ENCODE results near the gene ZNF440. TPM values are rescaled to one million over a fixed set of nuclear protein-coding genes. Genes with fewer than 3 reads are reported as not detected.
A peak's percentile ranks its signal among the peaks of the same experiment; 100 is the strongest.
"Not testable (repeated sequence)": the region's sequence is repeated elsewhere in the genome, so short reads cannot be mapped to it uniquely, and the experiment has no call there.

Gene ZNF440
- polyA plus RNA-seq, 1 experiment = 6.3 TPM

- H3K27me3 ChIP-seq (ENCODE audit: control insufficient read depth, insufficient read depth, low read length) = no peaks in the 10 kb centered on the region
- POLR2A ChIA-PET = no interaction called here
- no peak overlapping the region for H3K27ac ChIP-seq (ENCODE audit: low read depth, low read length)
- no peak for TF ChIP-seq CTCF (IDR thresholded peaks at IDR 0.05; ENCODE audit: low read depth, low read length)
- CTCF ChIA-PET = interaction anchor here (0.7 kb wide), 1 partner anchor 154 kb away, joined by 3 read pairs; no protein-coding TSS in a partner anchor
- H3K4me3 ChIP-seq (ENCODE audit: low read depth, low read length) = no peak overlapping the region
- no peak for DNase-seq (ENCODE audit: low read depth, low spot score)
- peaks cover 45% of the 10 kb centered on the region for H3K9me3 ChIP-seq (ENCODE audit: control insufficient read depth, insufficient read depth, low read length)
Observed at GRCh38 chr19:11832253-11832912, 18.3 kb downstream of the ZNF440 start.

- no peak for TF ChIP-seq CTCF (IDR thresholded peaks at IDR 0.05; ENCODE audit: low read depth, low read length)
Observed at GRCh38 chr19:11833541-11833940, 19.5 kb downstream of the ZNF440 start.

GRCh38 chr19:11835626-11836066 lies 21.6 kb downstream of the ZNF440 start:
- H3K27me3 ChIP-seq (ENCODE audit: control insufficient read depth, insufficient read depth, low read length); H3K27ac ChIP-seq (ENCODE audit: low read depth, low read length); CTCF ChIA-PET; H3K4me3 ChIP-seq (ENCODE audit: low read depth, low read length); DNase-seq (ENCODE audit: low read depth, low spot score); POLR2A ChIA-PET: not testable (repeated sequence)
- peaks cover 29% of the 10 kb centered on the region for H3K9me3 ChIP-seq (ENCODE audit: control insufficient read depth, insufficient read depth, low read length)

More at GRCh38 chr19:11833541-11833940, 19.5 kb downstream of the ZNF440 start:
- Histone ChIP-seq H3K27me3 (ENCODE audit: control insufficient read depth, insufficient read depth, low read length) (no peaks in the 10 kb centered on the region), H3K9me3 (ENCODE audit: control insufficient read depth, insufficient read depth, low read length) (peaks cover 42% of the 10 kb centered on the region), H3K27ac (ENCODE audit: low read depth, low read length) (no peak overlapping the region), H3K4me3 (ENCODE audit: low read depth, low read length) (no peak overlapping the region)
- ChIA-PET CTCF (interaction anchor here (1.2 kb wide), 1 partner anchor 36 kb away, joined by 4 read pairs; no protein-coding TSS in a partner anchor), POLR2A (no interaction called here)
- DNase-seq (ENCODE audit: low read depth, low spot score) = no peak

GRCh38 chr19:11843722-11844121 lies 29.6 kb downstream of the ZNF440 start:
- H3K27me3 ChIP-seq (ENCODE audit: control insufficient read depth, insufficient read depth, low read length) = no peaks in the 10 kb centered on the region
- H3K4me3 ChIP-seq (ENCODE audit: low read depth, low read length) = no peak overlapping the region
- H3K9me3 ChIP-seq (ENCODE audit: control insufficient read depth, insufficient read depth, low read length) = peaks cover 6% of the 10 kb centered on the region
- CTCF ChIA-PET = no interaction called here
- POLR2A ChIA-PET = no interaction called here
- no peak for DNase-seq (ENCODE audit: low read depth, low spot score)
- no peak for TF ChIP-seq CTCF (IDR thresholded peaks at IDR 0.05; ENCODE audit: low read depth, low read length)
- H3K27ac ChIP-seq (ENCODE audit: low read depth, low read length) = no peak overlapping the region

- DNase-seq (ENCODE audit: low read depth, low spot score) = not testable (repeated sequence)
Observed at GRCh38 chr19:11847615-11848014, 33.5 kb downstream of the ZNF440 start.

More at GRCh38 chr19:11847615-11848014, 33.5 kb downstream of the ZNF440 start:
- POLR2A ChIA-PET; H3K27me3 ChIP-seq (ENCODE audit: control insufficient read depth, insufficient read depth, low read length); H3K27ac ChIP-seq (ENCODE audit: low read depth, low read length); H3K9me3 ChIP-seq (ENCODE audit: control insufficient read depth, insufficient read depth, low read length); H3K4me3 ChIP-seq (ENCODE audit: low read depth, low read length): not testable (repeated sequence)
- CTCF ChIA-PET = interaction anchor here (1.2 kb wide), 1 partner anchor 50 kb away, joined by 3 read pairs; no protein-coding TSS in a partner anchor
- 0 out of 2 replicates have a peak, but pooled peaks have one; percentile 15 for TF ChIP-seq CTCF (IDR thresholded peaks at IDR 0.05; ENCODE audit: low read depth, low read length)
